Esophagus squamous epithelium (tissue), 5 donors: ENCODE measurements around the gene MTIF3. TPM values are rescaled to one million over a fixed set of nuclear protein-coding genes. Genes with fewer than 3 reads are reported as not detected.
"Not testable (repeated sequence)": the region's sequence is repeated elsewhere in the genome, so short reads cannot be mapped to it uniquely, and the experiment has no call there.

Source experiments
- DNase-seq: peaks from one replicate; lab custom pipeline; 2025; lab: John Stamatoyannopoulos, UW
- H3K27ac ChIP-seq, 4 donors: fragments of 200-600 bp; sonication (generic); one replicate each; pipeline ENCODE4 v1.5.1; 2016 to 2019; ENCODE audit warnings: mild to moderate bottlenecking in 1 of 4
- H3K27me3 ChIP-seq, 4 donors: fragments of 200-600 bp; sonication (generic); 1 replicate in 3 of 4; 2 replicates in 1 of 4; pipeline versions ENCODE4 v1.5.1 to v1.6.0; 2017 to 2021; ENCODE audit warnings: antibody characterized with exemption in 1 of 4
- H3K36me3 ChIP-seq, 3 donors: fragments of 200-600 bp; sonication (generic); one replicate each; pipeline ENCODE4 v1.5.1; 2016 to 2019
- H3K4me1 ChIP-seq, 3 donors: fragments of 200-600 bp; sonication (generic); one replicate each; pipeline ENCODE4 v1.5.1; 2017 to 2019
- H3K4me3 ChIP-seq, 4 donors: fragments of 200-600 bp; sonication (generic); 1 replicate in 3 of 4; 2 replicates in 1 of 4; pipeline ENCODE4 v1.5.1; 2016 to 2019; ENCODE audit warnings: mild to moderate bottlenecking in 2 of 4, moderate library complexity in 1 of 4
- H3K9me3 ChIP-seq, 3 donors: fragments of 200-600 bp; sonication (generic); one replicate each; pipeline ENCODE4 v1.5.1; 2016 to 2019
- POLR2A ChIP-seq, 4 donors: fragments of 450-650 bp; IDR thresholded peaks; one replicate each; pipeline ENCODE4 v1.6.1; 2017; ENCODE audit warnings: antibody characterized with exemption in 4 of 4, mild to moderate bottlenecking in 4 of 4, moderate library complexity in 3 of 4
- WGBS, 2 donors: methylation state at CpG; one replicate each; pipeline ENCODE4 v1.1.5; 2018; 5-methylcytosine and 5-hydroxymethylcytosine counted together
- intact Hi-C: fragments of 100-400 bp; cut with DNase I; formaldehyde crosslinking; loops from one replicate; pipeline ENCODE4 v1.15.0; 2022
- total RNA-seq, 4 donors: library from RNA; depleted of rRNA; stranded (reverse); fragments of >200 nt; gene quantifications; one replicate each; pipeline ENCODE4 v1.1.0, GENCODE V29; 2016
- TF ChIP-seq, protein P1 (sequence below), 6 experiments: fragments of 450-650 bp in 4 of 6; fragments of 200-600 bp in 2 of 6; sonication (generic) in 2 of 6; IDR thresholded peaks; one replicate each; pipeline ENCODE4 v1.5.1; 2016 to 2019; ENCODE audit warnings: antibody characterized with exemption in 6 of 6, mild to moderate bottlenecking in 4 of 6, moderate library complexity in 4 of 6
- donor health status: DM: yes; HTN: yes; CAD: no.

MTIF3 gene
- total RNA-seq, 4 donors from 2014 or later = 31.1 to 41.7 (median 35.0) TPM

DNA sequence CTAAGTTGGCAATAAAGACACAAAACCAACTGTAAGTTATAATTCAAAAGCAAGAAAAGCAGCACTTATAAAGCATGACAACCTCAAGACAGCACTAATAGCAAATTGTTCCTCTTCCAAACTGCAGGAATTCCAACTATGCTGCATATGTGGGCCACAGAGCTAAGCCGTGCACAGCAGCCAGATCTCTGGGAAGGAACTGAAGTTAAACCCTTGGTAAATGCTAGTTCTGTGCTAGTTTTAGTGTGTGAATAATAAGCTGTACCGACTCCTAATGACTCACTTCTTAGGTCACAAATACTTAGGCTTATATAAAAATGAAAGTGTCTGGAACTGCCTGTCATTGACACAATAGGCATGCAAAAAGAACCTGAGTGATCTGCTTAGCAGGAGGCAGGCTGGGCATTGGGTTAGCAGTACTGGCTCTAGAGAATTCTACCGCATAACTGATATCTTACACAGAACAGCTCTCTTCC, 47.1 kb downstream of the MTIF3 start:
- Histone ChIP-seq H3K27me3 (peaks cover 0 to 5% (median 0%) of the 10 kb centered on the region in 4 donors), H3K27ac (peak overlapping the region in 2 of 4 donors; percentile 31 to 43), H3K4me3 (no peak overlapping the region), H3K9me3 (no peaks in the 10 kb centered on the region), H3K36me3 (no peaks in the 10 kb centered on the region), H3K4me1 (peaks cover 0 to 30% (median 10%) of the 10 kb centered on the region in 3 donors)
- intact Hi-C loops = no loop called here
- 25 to 32% methylated on average over 3 of the region's 3 CpGs for WGBS, 2 donors
- DNase-seq = no peak
- TF ChIP-seq POLR2A (IDR thresholded peaks at IDR 0.05) = no peak
- TF ChIP-seq, protein P1, sequence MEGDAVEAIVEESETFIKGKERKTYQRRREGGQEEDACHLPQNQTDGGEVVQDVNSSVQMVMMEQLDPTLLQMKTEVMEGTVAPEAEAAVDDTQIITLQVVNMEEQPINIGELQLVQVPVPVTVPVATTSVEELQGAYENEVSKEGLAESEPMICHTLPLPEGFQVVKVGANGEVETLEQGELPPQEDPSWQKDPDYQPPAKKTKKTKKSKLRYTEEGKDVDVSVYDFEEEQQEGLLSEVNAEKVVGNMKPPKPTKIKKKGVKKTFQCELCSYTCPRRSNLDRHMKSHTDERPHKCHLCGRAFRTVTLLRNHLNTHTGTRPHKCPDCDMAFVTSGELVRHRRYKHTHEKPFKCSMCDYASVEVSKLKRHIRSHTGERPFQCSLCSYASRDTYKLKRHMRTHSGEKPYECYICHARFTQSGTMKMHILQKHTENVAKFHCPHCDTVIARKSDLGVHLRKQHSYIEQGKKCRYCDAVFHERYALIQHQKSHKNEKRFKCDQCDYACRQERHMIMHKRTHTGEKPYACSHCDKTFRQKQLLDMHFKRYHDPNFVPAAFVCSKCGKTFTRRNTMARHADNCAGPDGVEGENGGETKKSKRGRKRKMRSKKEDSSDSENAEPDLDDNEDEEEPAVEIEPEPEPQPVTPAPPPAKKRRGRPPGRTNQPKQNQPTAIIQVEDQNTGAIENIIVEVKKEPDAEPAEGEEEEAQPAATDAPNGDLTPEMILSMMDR (IDR thresholded peaks at IDR 0.05) = no peak

DNA sequence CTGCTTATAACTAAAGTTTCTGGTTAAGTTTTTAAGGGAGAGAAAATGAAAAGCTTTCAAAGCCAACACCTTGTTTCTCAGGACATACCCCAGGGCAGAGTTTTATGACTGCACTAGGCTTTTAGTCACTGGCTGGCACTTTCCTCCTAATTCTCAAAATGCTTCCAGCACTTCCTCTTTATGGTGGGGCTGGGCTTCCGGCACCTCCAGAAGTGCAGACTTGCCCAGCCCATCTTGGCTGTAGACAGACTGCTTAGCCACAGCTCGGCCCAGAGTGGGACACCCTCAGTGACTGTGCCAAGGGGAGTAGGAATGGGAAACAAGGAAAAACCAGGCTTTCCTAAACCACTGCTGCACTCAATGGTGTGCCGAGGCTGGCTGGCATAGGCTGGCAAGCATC, 49.2 kb downstream of the MTIF3 start:
- intact Hi-C loops = no loop called here
- Histone ChIP-seq H3K27ac (no peak overlapping the region), H3K4me1 (peaks cover 0 to 26% (median 10%) of the 10 kb centered on the region in 3 donors), H3K27me3 (peaks cover 0 to 14% (median 0%) of the 10 kb centered on the region in 4 donors), H3K4me3 (no peak overlapping the region), H3K9me3 (no peaks in the 10 kb centered on the region), H3K36me3 (no peaks in the 10 kb centered on the region)
- 22 to 28% methylated on average over 3 of the region's 3 CpGs for WGBS, 2 donors
- TF ChIP-seq, protein P1 (IDR thresholded peaks at IDR 0.05) = no peak
- no peak for TF ChIP-seq POLR2A (IDR thresholded peaks at IDR 0.05)
- no peak for DNase-seq

DNA sequence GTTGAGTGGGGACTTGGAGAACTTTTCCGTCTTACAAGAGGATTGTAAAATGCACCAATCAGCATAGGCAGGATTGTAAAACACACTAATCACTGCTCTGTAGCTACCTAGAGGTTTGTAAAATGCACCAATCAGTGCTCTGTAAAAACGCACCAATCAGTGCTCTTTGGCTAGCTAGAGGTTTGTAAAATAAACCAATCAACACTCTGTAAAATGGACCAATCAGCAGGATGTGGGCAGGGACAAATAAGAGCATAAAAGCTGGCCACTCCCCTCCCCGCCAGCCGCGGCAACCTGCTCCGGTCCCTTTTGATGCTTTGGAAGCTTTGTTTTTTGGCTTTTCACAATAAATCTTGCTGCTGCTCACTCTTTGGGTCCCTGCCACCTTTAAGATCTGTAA, 50.0 kb downstream of the MTIF3 start:
- WGBS, 2 donors = 81 to 88% methylated on average over 6 of the region's 6 CpGs
- intact Hi-C loops, H3K27ac ChIP-seq: not testable (repeated sequence)

DNA sequence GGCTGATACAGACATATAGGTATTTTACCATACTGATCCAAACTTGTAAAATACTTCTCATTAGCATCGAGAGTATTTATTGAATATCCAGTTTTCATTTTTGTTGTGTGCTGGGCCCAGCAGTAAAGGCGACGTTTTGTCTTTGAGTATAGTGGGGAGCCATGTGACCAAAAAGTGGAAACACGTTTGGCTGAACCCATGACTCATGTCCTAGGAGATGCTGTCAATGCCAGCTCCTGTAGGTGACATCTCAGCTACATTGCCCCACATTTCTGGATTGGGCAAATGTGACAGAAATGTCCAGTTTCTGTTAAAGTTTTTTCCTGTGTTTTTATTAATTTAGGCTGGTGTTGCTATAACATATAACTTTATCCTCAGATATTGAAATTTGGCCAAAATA, 52.0 kb downstream of the MTIF3 start:
- TF ChIP-seq POLR2A (IDR thresholded peaks at IDR 0.05) = no peak
- TF ChIP-seq, protein P1 (IDR thresholded peaks at IDR 0.05) = no peak
- intact Hi-C loops = no loop called here
- Histone ChIP-seq H3K36me3 (no peaks in the 10 kb centered on the region), H3K4me1 (peaks cover 0 to 19% (median 6%) of the 10 kb centered on the region in 3 donors), H3K9me3 (no peaks in the 10 kb centered on the region), H3K4me3 (no peak overlapping the region), H3K27ac (no peak overlapping the region), H3K27me3 (peaks cover 0 to 26% (median 0%) of the 10 kb centered on the region in 4 donors)
- WGBS, 2 donors = 56 to 59% methylated on average over 4 of the region's 4 CpGs
- DNase-seq = no peak

More for the DNA sequence above, 50.0 kb downstream of the MTIF3 start:
- not testable (repeated sequence) for DNase-seq, H3K4me3 ChIP-seq, H3K9me3 ChIP-seq, H3K36me3 ChIP-seq
- Histone ChIP-seq H3K4me1 (peaks cover 0 to 26% (median 10%) of the 10 kb centered on the region in 3 donors), H3K27me3 (peaks cover 0 to 18% (median 0%) of the 10 kb centered on the region in 4 donors)

DNA sequence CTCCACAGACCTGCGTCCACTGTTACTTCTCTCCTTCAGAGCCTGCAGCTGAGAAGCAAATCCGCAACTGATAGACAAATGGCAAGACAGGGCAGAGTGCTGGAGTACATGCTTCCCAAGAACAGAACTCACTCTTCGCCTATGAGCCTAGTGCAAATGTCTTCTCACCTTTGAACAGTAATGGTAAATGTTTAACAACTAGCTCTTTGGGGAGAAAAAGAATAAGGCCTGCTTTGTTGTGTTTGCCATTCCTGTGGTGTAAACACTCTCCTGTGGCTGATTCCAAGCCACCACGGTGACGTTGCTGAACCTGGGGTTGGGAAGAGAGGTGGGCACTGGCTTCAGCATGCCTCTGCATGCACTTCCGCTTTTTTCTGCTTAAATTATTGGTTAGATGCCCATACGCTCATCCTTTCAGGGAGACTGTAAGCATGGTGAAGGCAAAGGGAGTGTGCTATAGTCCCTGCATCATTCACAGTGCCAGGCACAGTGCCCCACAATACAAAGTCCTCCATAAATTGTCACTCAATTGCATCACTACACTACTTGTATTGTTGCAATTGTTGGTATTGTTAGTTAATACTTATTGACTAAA, 54.0 kb downstream of the MTIF3 start:
- intact Hi-C loops = no loop called here

More for the DNA sequence above, 54.0 kb downstream of the MTIF3 start:
- Histone ChIP-seq H3K9me3 (no peaks in the 10 kb centered on the region), H3K4me3 (no peak overlapping the region), H3K27ac (no peak overlapping the region), H3K36me3 (no peaks in the 10 kb centered on the region), H3K4me1 (peaks cover 0 to 7% (median 0%) of the 10 kb centered on the region in 3 donors), H3K27me3 (peaks cover 0 to 31% (median 0%) of the 10 kb centered on the region in 4 donors)
- 71 to 76% methylated on average over 5 to 7 of the region's 7 CpGs for WGBS, 2 donors
- no peak for TF ChIP-seq POLR2A (IDR thresholded peaks at IDR 0.05)
- TF ChIP-seq, protein P1 (IDR thresholded peaks at IDR 0.05) = no peak
- no peak for DNase-seq
